HG02678 (cell line): ENCODE data around the gene PPP1R14D.
"Not testable (repeated sequence)": the region's sequence is repeated elsewhere in the genome, so short reads cannot be mapped to it uniquely, and the experiment has no call there.

Source experiments
- ATAC-seq: cut with Tn5 transposase; IDR thresholded peaks from one replicate; pipeline ENCODE4 v1.9.1; 2021; ENCODE audit warnings: mild to moderate bottlenecking, moderate library complexity; ENCODE audit not compliant: unreplicated experiment

Gene PPP1R14D

GRCh38 chr15:40828447-40829036 lies at the start of gene PPP1R14D:
Gene PPP1R14D (minus strand): TSS chr15:40828708. CDS start chr15:40828641, 67 bp downstream.
- ATAC-seq, result no peak

DNA sequence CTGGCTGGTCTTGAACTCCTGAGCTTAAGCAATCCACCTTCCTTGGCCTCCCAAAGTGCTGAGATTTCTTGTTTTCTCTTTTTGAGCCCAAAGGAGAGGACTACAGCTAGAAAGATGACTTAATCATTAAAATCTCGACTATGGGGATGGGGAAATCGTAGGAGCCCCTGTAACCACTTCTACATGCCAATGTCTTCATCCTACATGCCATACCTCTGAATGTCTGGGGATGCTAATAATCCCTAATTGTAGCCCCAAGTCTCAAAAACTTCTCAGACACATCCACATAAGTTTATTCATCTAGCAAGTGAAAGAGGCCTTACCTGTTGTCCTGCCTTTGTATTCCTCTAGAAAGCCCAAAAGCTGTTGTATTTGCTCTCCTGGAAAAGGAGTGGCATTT lies 49.2 kb upstream of the PPP1R14D start:
- ATAC-seq, result no peak

- ATAC-seq, result no peak
Measured at GRCh38 chr15:40875991-40876730, 47.7 kb upstream of the PPP1R14D start.

DNA sequence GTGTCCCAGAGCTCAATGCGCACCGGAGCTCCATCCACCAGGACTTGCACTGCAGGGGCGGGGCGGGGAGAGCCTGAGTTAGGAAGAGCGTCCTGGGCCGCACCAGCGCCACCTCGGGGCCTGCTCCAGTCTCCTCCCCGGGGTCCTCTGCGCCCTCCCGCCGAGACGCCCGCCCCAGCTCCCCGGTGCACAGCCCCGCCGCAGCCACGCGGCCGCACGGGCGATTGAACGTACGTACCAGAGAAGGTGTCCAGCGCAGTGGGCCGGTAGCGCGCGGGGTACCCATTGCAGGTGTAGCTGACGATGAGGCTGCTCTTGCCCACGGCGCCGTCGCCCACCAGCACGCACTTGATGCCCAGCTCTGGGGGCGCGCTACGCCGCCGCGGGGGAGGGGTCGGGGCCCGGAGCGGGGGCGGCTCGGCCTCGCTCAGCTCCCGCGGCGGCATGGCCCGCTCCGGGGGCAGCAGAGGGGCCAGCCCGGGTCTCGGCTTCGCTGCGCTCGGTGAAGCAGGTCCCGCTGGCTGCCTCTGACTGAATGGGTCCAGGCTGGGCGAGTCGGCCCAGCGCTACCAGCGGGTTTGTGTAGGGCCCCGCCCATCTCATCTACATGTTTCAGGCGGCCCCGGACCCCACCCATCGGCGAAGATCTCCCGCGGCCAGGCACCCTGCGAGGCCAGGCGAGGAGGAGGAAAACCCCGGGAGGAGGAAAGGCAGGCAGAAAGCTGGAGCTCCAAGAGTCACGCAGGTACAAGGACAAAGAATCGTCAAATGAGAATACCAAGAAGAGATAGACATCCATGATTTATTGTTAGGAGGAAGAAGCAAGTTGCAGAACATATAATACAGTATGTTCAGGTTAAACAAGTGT lies 45.4 kb upstream of the PPP1R14D start, which contains the start of gene RHOV:
Gene RHOV (minus strand): TSS at position 541 of the 868 bp plus-strand sequence. CDS start 95 bp downstream, at position 446.
- ATAC-seq, result peak; percentile 53

DNA sequence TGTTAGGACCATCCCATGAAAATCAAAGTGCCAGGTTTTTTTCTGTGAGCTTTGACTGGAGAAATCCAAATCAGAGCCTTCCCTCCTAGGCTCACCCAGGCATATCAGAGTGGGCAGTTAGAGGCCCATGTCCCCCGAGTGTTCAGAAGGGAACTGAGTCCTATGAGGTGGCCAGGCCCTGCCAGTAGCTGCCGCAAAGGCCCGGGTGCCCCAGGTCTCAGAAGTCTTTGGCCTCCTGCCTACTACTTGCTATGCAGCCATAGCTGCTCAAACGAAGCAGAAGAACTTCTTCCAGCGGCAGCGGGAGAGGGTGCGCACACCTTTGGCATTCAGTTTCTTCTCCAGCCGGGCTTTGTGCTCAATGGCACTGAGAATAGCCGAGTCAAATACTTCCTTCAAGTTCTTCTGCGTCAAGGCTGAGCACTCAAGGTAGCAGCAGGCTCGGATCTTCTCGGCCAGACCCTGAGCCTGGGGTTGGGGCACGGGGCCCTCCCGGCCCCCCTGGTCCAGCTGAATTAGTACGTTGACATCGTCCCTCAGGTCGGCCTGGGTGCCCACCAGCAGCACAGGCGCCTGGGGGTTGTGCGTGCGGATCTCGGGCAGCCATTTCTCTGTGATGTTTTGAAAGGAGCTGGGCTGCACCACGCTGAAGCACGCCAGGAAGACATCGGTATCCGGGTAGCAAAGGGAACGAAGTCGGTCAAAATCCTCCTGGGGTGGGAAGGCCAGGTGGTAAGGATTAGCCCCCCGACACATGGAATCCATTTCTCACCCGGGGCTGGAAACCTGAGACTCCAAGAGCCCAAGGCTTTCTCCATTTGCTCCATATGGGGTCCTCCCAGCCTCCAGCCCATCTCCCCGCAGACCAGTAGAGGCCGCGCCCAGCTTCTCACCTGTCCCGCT lies 44.5 kb upstream of the PPP1R14D start:
- no peak for ATAC-seq

DNA sequence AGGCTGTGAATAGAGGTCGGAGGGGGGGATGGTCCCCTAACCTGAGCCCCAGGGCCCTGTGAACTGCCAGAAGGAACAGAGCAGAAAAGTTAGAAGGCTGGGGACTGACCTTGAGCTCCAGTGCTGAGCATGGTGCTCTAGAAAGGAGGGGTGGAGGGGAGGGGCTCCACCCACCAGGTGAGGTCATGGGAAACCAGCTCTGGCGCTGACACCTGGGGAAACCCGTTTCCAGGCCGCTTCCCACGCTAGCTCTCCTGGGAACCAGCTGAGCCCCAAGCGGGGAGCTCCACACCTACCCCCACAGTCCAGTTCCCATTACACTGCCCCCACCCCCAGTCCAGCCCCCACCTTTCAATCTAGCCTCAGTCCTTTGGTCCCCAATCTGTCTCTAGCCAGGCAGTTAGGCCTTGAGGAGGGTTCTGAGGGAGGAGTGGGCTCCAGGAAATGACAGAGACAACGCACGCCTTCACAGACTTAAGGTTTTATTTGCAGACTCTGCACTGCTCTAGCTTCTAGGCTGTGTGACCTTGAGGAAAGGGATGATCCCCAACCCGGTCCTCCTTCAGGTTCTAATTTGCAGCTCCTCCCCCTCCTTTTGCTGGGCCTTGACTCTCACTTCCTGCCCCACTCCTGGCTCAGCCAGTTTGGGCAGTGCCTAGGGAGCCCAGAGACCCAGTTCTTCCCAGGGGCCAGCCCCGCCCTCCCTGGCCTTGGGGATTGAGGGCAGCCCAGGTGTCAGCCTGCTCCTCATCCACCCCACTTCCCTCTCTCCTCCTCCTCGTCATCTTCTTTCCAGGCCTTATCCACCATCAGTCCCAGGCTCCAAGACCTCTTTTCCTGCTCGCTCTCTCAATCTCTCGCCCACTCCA lies 43.5 kb upstream of the PPP1R14D start:
- ATAC-seq, result peak; percentile 35

GRCh38 chr15:40870716-40871115 lies 42.2 kb upstream of the PPP1R14D start:
- no peak for ATAC-seq

DNA sequence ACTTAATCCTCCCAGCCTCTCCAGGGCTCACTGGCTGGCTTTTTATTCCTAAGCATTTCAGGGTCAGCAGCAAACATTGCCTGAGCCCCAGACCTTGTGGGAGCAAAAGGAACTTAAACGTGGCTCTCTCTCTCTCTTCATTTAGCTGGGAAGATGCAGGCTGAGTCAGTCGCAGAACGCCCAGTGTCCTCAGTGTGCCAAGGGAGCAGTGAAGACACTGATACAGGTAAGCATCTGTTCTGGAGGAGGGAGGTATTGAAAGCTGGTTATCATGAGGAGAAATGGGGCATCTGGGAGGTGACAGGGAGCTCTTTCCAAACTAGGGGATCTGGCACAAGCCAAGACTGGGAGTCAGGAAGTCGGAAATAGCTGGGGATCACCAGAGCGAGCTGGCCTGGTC lies 41.2 kb upstream of the PPP1R14D start:
- no peak for ATAC-seq

DNA sequence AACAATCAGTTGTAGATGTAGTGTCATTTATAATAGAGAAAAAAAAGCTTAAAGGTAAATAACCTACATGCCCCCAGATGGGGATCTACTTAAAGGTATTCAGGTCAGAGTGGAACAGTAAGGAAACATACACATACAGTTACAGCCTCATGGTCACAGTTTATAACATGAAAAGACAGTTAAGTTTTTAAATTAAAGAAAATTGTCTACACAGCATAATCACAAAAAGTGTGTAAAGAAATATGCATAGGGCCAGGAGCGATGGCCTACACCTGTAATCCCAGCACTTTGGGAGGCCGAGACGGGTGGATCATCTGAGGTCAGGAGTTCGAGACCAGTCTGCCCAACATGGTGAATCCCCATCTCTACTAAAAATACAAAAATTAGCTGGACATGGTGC lies 38.7 kb upstream of the PPP1R14D start:
- no peak for ATAC-seq

DNA sequence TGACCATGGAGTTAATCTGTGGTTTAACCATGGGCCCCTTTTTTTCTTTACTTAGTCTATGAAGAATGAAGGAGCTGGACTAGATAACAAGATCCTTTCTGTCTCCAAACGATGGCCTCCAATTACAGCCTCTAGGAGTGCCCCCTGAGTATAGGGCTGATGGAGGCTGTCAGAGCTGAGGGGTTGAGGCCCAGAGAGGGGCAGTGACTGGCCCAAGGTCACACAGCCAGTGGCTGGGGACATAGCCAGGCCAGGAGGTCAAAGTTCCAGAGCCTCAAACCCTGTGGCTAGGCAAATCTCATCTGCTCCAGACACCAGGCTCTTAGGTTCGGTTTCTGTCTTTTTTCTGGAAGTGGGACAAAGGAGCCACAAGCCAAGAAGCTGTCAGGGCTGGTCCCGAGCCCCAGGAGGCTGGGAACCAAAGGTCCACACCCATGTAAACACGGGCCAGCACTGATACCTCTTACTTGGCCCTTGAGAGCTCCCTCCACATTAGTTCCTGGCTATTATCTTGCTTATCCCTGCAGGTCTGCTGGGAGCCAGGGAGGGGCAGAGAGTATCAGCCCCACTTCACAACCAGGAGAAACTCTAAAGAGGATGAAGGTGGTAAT lies 35.3 kb upstream of the PPP1R14D start:
- no peak for ATAC-seq

DNA sequence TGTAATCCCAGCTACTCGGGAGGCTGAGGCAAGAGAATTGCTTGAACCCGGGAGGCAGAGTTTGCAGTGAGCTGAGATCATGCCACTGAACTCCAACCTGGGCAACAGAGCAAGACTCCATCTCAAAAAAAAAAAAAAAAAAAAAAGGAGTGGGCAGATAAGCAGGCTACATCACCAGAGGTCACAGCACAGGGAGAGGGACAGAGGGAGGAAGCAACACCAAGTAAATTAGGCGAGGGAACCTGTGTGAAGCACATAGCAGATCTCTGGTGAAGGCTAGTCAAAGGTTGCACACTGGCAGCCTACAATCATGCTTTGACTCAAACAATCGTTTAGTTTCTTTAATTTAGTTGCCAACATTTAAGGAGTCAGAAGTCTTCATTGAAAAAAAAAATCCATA lies 32.6 kb upstream of the PPP1R14D start:
- ATAC-seq, result not testable (repeated sequence)

- peak; percentile 66 for ATAC-seq
Measured at GRCh38 chr15:40859206-40859851, 30.8 kb upstream of the PPP1R14D start.

GRCh38 chr15:40858706-40859105 lies 30.2 kb upstream of the PPP1R14D start:
- ATAC-seq, result no peak

- ATAC-seq, result peak; percentile 70
Measured at GRCh38 chr15:40857601-40858341, 29.3 kb upstream of the PPP1R14D start.

DNA sequence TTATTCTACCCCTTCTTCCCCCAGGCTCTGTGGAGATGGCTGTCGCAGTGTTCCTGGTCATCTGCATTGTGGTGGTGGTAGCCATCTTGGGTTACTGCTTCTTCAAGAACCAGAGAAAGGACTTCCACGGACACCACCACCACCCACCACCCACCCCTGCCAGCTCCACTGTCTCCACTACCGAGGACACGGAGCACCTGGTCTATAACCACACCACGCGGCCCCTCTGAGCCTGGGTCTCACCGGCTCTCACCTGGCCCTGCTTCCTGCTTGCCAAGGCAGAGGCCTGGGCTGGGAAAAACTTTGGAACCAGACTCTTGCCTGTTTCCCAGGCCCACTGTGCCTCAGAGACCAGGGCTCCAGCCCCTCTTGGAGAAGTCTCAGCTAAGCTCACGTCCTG lies 28.2 kb upstream of the PPP1R14D start:
- ATAC-seq, result no peak

- no peak for ATAC-seq
Measured at GRCh38 chr15:40855706-40856234, 27.3 kb upstream of the PPP1R14D start.

- ATAC-seq, result no peak
Measured at GRCh38 chr15:40854161-40854560, 25.7 kb upstream of the PPP1R14D start.
